K562 (cell line): ENCODE results near the gene HOXB7. TPM values are rescaled to one million over a fixed set of nuclear protein-coding genes. Genes with fewer than 3 reads are reported as not detected.
A peak's percentile ranks its signal among the peaks of the same experiment; 100 is the strongest.

Experiments used
- ATAC-seq: fragments of 200-7000 bp; cut with Tn5 transposase; 3 replicates; pipeline ENCODE4 v1.9.1; 2020; ENCODE audit warnings: moderate library complexity
- BruUV-seq: library from RNA; stranded (reverse); fragments of 400-500 nt; replicated peaks from 2 replicates; lab custom pipeline; 2021; lab: Mats Ljungman, UMichigan
- CTCF ChIA-PET: fragments of 300-600 bp; formaldehyde crosslinking; extraction: SDS; loops from one replicate; lab custom pipeline; 2021; ENCODE audit warnings: low intra/inter-chr PET ratio; lab: Yijun Ruan, JAX
- POLR2A ChIA-PET: fragments of 300-600, 350-650 bp; sonication (Branson Sonifier 250); formaldehyde crosslinking; extraction: SDS; loops from one replicate; lab custom pipeline; 2021; ENCODE audit warnings: antibody characterized with exemption, inconsistent platforms; lab: Yijun Ruan, JAX
- DNase-seq, 4 experiments: peaks; one replicate each; pipeline versions ENCODE4 v3.0.0 to v3.0.0-alpha.2; 2011 to 2018; ENCODE audit warnings: low spot score in 3 of 4, mixed read lengths in 3 of 4; ENCODE audit errors: extremely low read depth in 1 of 4
- FAIRE-seq: peaks from 2 replicates; lab custom pipeline; 2011; peaks lifted over from hg19 to GRCh38; lab: Jason Lieb, UNC
- H2AFZ ChIP-seq: 2 replicates; pipeline ENCODE4 v1.6.0; 2011; ENCODE audit warnings: low read depth, low read length, control low read depth, inconsistent platforms
- H3K27ac ChIP-seq: fragments of 200-600 bp; 3 replicates; pipeline ENCODE4 v1.8.0; 2011; ENCODE audit warnings: low read depth, mild to moderate bottlenecking, control low read depth, inconsistent platforms, low read length, moderate library complexity, mixed read lengths; ENCODE audit errors: extremely low read depth
- H3K27me3 ChIP-seq, 2 experiments: fragments of 300-600 bp in 1 of 2; 2 replicates in 1 of 2; 3 replicates in 1 of 2; pipeline versions ENCODE4 v1.6.0 to v1.8.0; 2011; ENCODE audit warnings: inconsistent platforms in 2 of 2, low read length in 2 of 2, mild to moderate bottlenecking in 1 of 2, mixed read lengths in 1 of 2, moderate library complexity in 1 of 2; ENCODE audit not compliant: control insufficient read depth in 2 of 2, insufficient read depth in 2 of 2
- H3K36me3 ChIP-seq: fragments of 300-600 bp; 3 replicates; pipeline ENCODE4 v1.8.0; 2011; ENCODE audit warnings: mild to moderate bottlenecking, low read length, inconsistent platforms; ENCODE audit not compliant: control insufficient read depth, insufficient read depth
- H3K4me1 ChIP-seq, 2 experiments: fragments of 200-600 bp in 1 of 2; replicated peaks in 1 of 2; 2 replicates in 1 of 2; 3 replicates in 1 of 2; pipeline versions ENCODE4 v1.5.1 to v1.8.0; 2011; ENCODE audit warnings: inconsistent platforms in 2 of 2, low read length in 2 of 2, mild to moderate bottlenecking in 1 of 2, mixed read lengths in 1 of 2, moderate library complexity in 1 of 2; ENCODE audit not compliant: control insufficient read depth in 2 of 2, insufficient read depth in 2 of 2
- H3K4me2 ChIP-seq: 2 replicates; pipeline ENCODE4 v1.6.1; 2011; ENCODE audit warnings: low read length, control low read depth, inconsistent platforms, mixed read lengths; ENCODE audit not compliant: insufficient read depth
- H3K4me3 ChIP-seq: fragments of 200-600 bp; sonication (generic), shearing (Covaris generic); 2 replicates; pipeline ENCODE4 v1.5.1; 2016; ENCODE audit warnings: control low read depth, inconsistent platforms
- H3K79me2 ChIP-seq: fragments of 200-600 bp; 3 replicates; pipeline ENCODE4 v1.8.0; 2011; ENCODE audit warnings: low read length, inconsistent platforms; ENCODE audit not compliant: control insufficient read depth, insufficient read depth
- H3K9ac ChIP-seq, 2 experiments: 2 replicates each; pipeline versions ENCODE4 v1.6.0 to v1.6.1; 2011; ENCODE audit warnings: low read depth in 2 of 2, low read length in 2 of 2, control low read depth in 1 of 2, inconsistent platforms in 1 of 2, mild to moderate bottlenecking in 1 of 2, mixed read lengths in 1 of 2; ENCODE audit not compliant: insufficient read depth in 1 of 2
- H3K9me1 ChIP-seq: one replicate; pipeline ENCODE4 v1.6.0; 2011; ENCODE audit warnings: inconsistent platforms, mild to moderate bottlenecking, low read length, moderate library complexity; ENCODE audit not compliant: control insufficient read depth, insufficient read depth
- H3K9me3 ChIP-seq: replicated peaks from 2 replicates; pipeline ENCODE4 v1.5.1; 2011; ENCODE audit warnings: low read depth, low read length, inconsistent platforms; ENCODE audit not compliant: control insufficient read depth, insufficient read depth
- H4K20me1 ChIP-seq: replicated peaks from 2 replicates; pipeline ENCODE4 v1.6.1; 2011; ENCODE audit warnings: low read length, inconsistent platforms, mixed read lengths; ENCODE audit not compliant: control insufficient read depth, insufficient read depth
- CHCHD3 ChIP-seq: fragments of 250-450 bp; sonication (Bioruptor Pico); IDR thresholded peaks from 2 replicates; pipeline ENCODE4 v2.1.2; 2022; ENCODE audit warnings: mild to moderate bottlenecking
- CHD1 ChIP-seq: fragments of 200-600 bp; sonication (generic); IDR thresholded peaks from one replicate; pipeline ENCODE4 v1.6.1; 2012; ENCODE audit warnings: mild to moderate bottlenecking, moderate library complexity, low read length, inconsistent platforms
- GABPA ChIP-seq: fragments of 200-800 bp; sonication (Bioruptor generic); conservative IDR thresholded peaks from 2 replicates; pipeline ENCODE4 v1.6.1; 2016; ENCODE audit warnings: low read depth, missing genetic modification characterization, missing compliant biosample characterization
- GABPB2 ChIP-seq: fragments of 250-450 bp; sonication (Bioruptor Pico); conservative IDR thresholded peaks from 2 replicates; pipeline ENCODE4 v1.5.1; 2021; ENCODE audit warnings: mild to moderate bottlenecking
- GTF2F1 ChIP-seq: IDR thresholded peaks from 2 replicates; pipeline ENCODE4 v1.6.1; 2011; ENCODE audit warnings: low read depth, low read length, improper control_type of control experiment
- MEIS2 ChIP-seq: fragments of 450-650 bp; IDR thresholded peaks from 2 replicates; pipeline ENCODE4 v1.6.1; 2014; ENCODE audit warnings: mild to moderate bottlenecking; ENCODE audit not compliant: partially characterized antibody
- NCOA2 ChIP-seq, 2 experiments: fragments of 450-650 bp; IDR thresholded peaks; 2 replicates each; pipeline ENCODE4 v1.6.1; 2018; ENCODE audit warnings: mild to moderate bottlenecking in 2 of 2, moderate library complexity in 1 of 2; ENCODE audit not compliant: partially characterized antibody in 2 of 2
- SRSF1 ChIP-seq: fragments of 200-400 bp; formaldehyde crosslinking; IDR thresholded peaks from 2 replicates; pipeline ENCODE4 v1.6.1; 2017; ENCODE audit warnings: mild to moderate bottlenecking, low read depth, low read length, moderate library complexity
- YY1 ChIP-seq, 3 experiments: IDR thresholded peaks; 2 replicates each; pipeline ENCODE4 v1.6.1; 2011; ENCODE audit warnings: low read length in 2 of 3, mild to moderate bottlenecking in 2 of 3, moderate library complexity in 2 of 3, borderline replicate concordance in 1 of 3, control low read depth in 1 of 3, low read depth in 1 of 3; ENCODE audit not compliant: insufficient read depth in 3 of 3, insufficient replicate concordance in 2 of 3, control insufficient read depth in 1 of 3, insufficient read length in 1 of 3; ENCODE audit errors: extremely low read depth in 1 of 3
- ZNF77 ChIP-seq: fragments of 250-450 bp; sonication (Bioruptor Pico); IDR thresholded peaks from 2 replicates; pipeline ENCODE4 v1.5.0; 2020
- WGBS: fragments of 100-300 bp; shearing (Covaris generic); methylation state at CpG from one replicate; pipeline ENCODE4 v1.1.6; 2016; ENCODE audit warnings: low coverage, mixed read lengths; ENCODE audit not compliant: insufficient coverage; ENCODE audit errors: missing lambda C conversion rate; 5-methylcytosine and 5-hydroxymethylcytosine counted together
- in situ Hi-C: fragments of 300-500 bp; cut with MboI; formaldehyde crosslinking; loops from 4 replicates; pipeline ENCODE4 v1.15.0; 2018; ENCODE audit warnings: inconsistent platforms, mixed read lengths
- intact Hi-C: fragments of 100-400 bp; cut with micrococcal nuclease; formaldehyde crosslinking; loops from 2 replicates; pipeline ENCODE4 v1.14.2; 2022
- polyA plus RNA-seq, 8 experiments: library from polyadenylated mRNA; depleted of rRNA in 4 of 8; stranded (reverse) in 5 of 8; unstranded in 3 of 8; fragments of >200 nt; fragmentation: Nextera tagmentation in 2 of 8; fragmentation: Illumina TruSeq in 1 of 8; extraction: Ambion mirVana in 2 of 8; extraction: Trizol in 1 of 8; gene quantifications; 2 replicates each; pipeline versions ENCODE4 v1.2.1 to v1.2.3, GENCODE V29; 2011 to 2014; ENCODE audit warnings: inconsistent platforms in 1 of 8, missing spikeins in 1 of 8
- total RNA-seq, 7 experiments: library from RNA; depleted of rRNA in 6 of 7; stranded (reverse); fragments of >200 nt in 6 of 7; fragmentation: Illumina TruSeq in 2 of 7; extraction: Trizol in 2 of 7; gene quantifications; 2 replicates each; pipeline versions ENCODE4 v1.2.1 to v1.2.3, GENCODE V29; 2011 to 2021; ENCODE audit warnings: low replicate concordance in 1 of 7
- TF ChIP-seq, protein P1 (sequence below): fragments of 250-450 bp; sonication (Bioruptor Pico); IDR thresholded peaks from 2 replicates; pipeline ENCODE4 v1.4.0; 2020
- TF ChIP-seq, protein P2 (sequence below): fragments of 250-450 bp; sonication (Bioruptor Pico); IDR thresholded peaks from 2 replicates; pipeline ENCODE4 v1.5.0; 2021; ENCODE audit warnings: mild to moderate bottlenecking, borderline replicate concordance

HOXB7 gene
- total and polyA plus RNA-seq, 9 of the 15 experiments (the other 6 are each of a cell fraction or from before 2014, with no cell fraction given): 5.5 to 16.7 (median 8.3) TPM

DNA sequence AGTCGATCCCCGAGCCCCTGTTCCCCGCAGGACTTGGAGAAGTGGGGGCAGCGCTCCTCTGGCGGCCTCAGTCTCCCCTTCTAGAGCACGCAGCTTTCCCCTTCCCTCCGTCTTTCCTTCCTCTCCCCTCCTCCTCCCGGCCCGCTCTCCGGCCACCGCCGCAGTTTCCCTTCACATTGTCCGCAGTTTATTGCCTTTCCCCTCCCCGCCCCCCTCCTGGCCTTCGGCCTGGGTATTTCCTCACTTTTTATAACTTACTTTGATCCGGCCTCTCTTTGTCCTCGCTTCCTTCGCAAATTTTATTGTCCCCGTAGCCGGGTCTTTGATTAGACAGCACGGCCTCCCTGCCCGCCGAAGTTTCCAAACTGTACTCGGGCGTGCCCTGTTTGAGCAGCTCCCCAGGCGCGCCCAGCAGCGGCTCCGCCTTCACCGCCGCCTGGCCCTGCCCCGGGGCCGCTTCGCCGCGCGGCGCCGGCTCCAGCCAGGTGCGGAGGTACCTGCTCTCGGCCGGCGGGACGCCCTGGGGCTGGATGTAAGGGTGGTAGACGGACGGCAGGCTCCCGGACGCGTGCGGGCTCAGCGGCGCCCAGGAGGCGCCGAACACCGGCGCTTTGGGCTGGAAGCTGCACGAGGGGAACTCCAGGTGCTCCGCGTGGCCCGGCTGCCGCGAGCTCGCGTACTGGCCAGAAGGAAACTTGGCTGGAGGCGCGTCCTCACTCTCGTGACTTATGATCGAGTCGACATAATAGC is 14.9 kb upstream of the HOXB7 start:
- no peaks in the 10 kb centered on the region for H3K27me3 ChIP-seq
- peaks cover 96% of the 10 kb centered on the region for H3K79me2 ChIP-seq
- no peaks in the 10 kb centered on the region for H3K9me3 ChIP-seq
- no peaks in the 10 kb centered on the region for H3K9me1 ChIP-seq
- TSS peak; percentile 42 for BruUV-seq
- DNase-seq: peak; percentile 56 to 76 (median 67)
- ChIA-PET CTCF (interaction anchor here (0.7 kb wide), 1 partner anchor 70 kb away, joined by 3 read pairs; no protein-coding TSS in a partner anchor), POLR2A (interaction anchor here (0.5 to 4.0 kb wide), 28 partner anchors 8 to 580 kb away, joined by 3 to 43 read pairs (median 4); partner anchors contain the start of genes HOXB3 and HOXB8)
- peak overlapping the region; percentile 99 to 100 for H3K9ac ChIP-seq
- peak overlapping the region; percentile 97 for H3K4me3 ChIP-seq
- intact Hi-C loops: loop anchor here (2.0 to 5.0 kb wide), 2 partner anchors 79 to 372 kb away; partner anchors contain the start of gene IGF2BP1
- H3K4me1 ChIP-seq: peaks cover 41 to 57% of the 10 kb centered on the region in 2 experiments
- H4K20me1 ChIP-seq: peaks cover 39% of the 10 kb centered on the region
- H3K36me3 ChIP-seq: peaks cover 41% of the 10 kb centered on the region
- peak; percentile 5 for ATAC-seq
- no peak for FAIRE-seq
- H2AFZ ChIP-seq: no peak overlapping the region; the same call in 1 of the 2 replicates
- H3K4me2 ChIP-seq: peak overlapping the region; percentile 65
- 0% methylated on average over 48 of the region's 69 CpGs for whole genome bisulfite sequencing
- in situ Hi-C loops: loop anchor here (10.0 kb wide), 1 partner anchor 591 kb away; the partner anchor contains the start of gene COPZ2
- peak overlapping the region; percentile 99 for H3K27ac ChIP-seq
- TF ChIP-seq GTF2F1: no peak
- TF ChIP-seq YY1 (IDR thresholded peaks at IDR 0.05; ENCODE audit: borderline replicate concordance in 1 of 3, control insufficient read depth in 1 of 3, extremely low read depth in 1 of 3, insufficient read depth in 3 of 3, insufficient read length in 1 of 3, insufficient replicate concordance in 2 of 3, low read depth in 1 of 3, low read length in 2 of 3): no peak
- peak; percentile 93 for TF ChIP-seq CHD1
- TF ChIP-seq GABPA: no peak
- no peak for TF ChIP-seq NCOA2 (IDR thresholded peaks at IDR 0.05; ENCODE audit: partially characterized antibody in 2 of 2)
- TF ChIP-seq SRSF1: no peak
- TF ChIP-seq GABPB2 (CRISPR knock-in tag): no peak
- TF ChIP-seq, protein P1, sequence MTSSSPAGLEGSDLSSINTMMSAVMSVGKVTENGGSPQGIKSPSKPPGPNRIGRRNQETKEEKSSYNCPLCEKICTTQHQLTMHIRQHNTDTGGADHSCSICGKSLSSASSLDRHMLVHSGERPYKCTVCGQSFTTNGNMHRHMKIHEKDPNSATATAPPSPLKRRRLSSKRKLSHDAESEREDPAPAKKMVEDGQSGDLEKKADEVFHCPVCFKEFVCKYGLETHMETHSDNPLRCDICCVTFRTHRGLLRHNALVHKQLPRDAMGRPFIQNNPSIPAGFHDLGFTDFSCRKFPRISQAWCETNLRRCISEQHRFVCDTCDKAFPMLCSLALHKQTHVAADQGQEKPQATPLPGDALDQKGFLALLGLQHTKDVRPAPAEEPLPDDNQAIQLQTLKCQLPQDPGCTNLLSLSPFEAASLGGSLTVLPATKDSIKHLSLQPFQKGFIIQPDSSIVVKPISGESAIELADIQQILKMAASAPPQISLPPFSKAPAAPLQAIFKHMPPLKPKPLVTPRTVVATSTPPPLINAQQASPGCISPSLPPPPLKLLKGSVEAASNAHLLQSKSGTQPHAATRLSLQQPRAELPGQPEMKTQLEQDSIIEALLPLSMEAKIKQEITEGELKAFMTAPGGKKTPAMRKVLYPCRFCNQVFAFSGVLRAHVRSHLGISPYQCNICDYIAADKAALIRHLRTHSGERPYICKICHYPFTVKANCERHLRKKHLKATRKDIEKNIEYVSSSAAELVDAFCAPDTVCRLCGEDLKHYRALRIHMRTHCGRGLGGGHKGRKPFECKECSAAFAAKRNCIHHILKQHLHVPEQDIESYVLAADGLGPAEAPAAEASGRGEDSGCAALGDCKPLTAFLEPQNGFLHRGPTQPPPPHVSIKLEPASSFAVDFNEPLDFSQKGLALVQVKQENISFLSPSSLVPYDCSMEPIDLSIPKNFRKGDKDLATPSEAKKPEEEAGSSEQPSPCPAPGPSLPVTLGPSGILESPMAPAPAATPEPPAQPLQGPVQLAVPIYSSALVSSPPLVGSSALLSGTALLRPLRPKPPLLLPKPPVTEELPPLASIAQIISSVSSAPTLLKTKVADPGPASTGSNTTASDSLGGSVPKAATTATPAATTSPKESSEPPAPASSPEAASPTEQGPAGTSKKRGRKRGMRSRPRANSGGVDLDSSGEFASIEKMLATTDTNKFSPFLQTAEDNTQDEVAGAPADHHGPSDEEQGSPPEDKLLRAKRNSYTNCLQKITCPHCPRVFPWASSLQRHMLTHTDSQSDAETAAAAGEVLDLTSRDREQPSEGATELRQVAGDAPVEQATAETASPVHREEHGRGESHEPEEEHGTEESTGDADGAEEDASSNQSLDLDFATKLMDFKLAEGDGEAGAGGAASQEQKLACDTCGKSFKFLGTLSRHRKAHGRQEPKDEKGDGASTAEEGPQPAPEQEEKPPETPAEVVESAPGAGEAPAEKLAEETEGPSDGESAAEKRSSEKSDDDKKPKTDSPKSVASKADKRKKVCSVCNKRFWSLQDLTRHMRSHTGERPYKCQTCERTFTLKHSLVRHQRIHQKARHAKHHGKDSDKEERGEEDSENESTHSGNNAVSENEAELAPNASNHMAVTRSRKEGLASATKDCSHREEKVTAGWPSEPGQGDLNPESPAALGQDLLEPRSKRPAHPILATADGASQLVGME: no peak
- TF ChIP-seq MEIS2: no peak
- TF ChIP-seq CHCHD3 (CRISPR knock-in tag): no peak
- TF ChIP-seq, protein P2, sequence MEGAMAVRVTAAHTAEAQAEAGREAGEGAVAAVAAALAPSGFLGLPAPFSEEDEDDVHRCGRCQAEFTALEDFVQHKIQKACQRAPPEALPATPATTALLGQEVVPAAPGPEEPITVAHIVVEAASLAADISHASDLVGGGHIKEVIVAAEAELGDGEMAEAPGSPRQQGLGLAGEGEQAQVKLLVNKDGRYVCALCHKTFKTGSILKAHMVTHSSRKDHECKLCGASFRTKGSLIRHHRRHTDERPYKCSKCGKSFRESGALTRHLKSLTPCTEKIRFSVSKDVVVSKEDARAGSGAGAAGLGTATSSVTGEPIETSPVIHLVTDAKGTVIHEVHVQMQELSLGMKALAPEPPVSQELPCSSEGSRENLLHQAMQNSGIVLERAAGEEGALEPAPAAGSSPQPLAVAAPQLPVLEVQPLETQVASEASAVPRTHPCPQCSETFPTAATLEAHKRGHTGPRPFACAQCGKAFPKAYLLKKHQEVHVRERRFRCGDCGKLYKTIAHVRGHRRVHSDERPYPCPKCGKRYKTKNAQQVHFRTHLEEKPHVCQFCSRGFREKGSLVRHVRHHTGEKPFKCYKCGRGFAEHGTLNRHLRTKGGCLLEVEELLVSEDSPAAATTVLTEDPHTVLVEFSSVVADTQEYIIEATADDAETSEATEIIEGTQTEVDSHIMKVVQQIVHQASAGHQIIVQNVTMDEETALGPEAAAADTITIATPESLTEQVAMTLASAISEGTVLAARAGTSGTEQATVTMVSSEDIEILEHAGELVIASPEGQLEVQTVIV (CRISPR knock-in tag): no peak
- no peak for TF ChIP-seq ZNF77
